HL-60 (cell line): ENCODE measurements around the gene TMEM106C.

Experiments used
- DNase-seq, 2 experiments: peaks; one replicate each; pipeline ENCODE4 v3.0.0-alpha.2; 2010 to 2020; ENCODE audit warnings: low read depth in 1 of 2, low spot score in 1 of 2
- H3K27ac ChIP-seq: fragments of 250-450 bp; sonication (Bioruptor Pico); replicated peaks from 2 replicates; pipeline ENCODE4 v1.5.1; 2020; ENCODE audit warnings: mild to moderate bottlenecking, moderate library complexity
- H3K27me3 ChIP-seq: fragments of 250-450 bp; sonication (Bioruptor Pico); 2 replicates; pipeline ENCODE4 v1.5.1; 2021; ENCODE audit warnings: mild to moderate bottlenecking, moderate library complexity; ENCODE audit not compliant: insufficient read depth, poor library complexity, severe bottlenecking
- H3K4me3 ChIP-seq: replicated peaks from 2 replicates; pipeline ENCODE4 v1.5.1; 2011; ENCODE audit warnings: mild to moderate bottlenecking, control low read depth, low read length; ENCODE audit not compliant: insufficient read depth
- GABPA ChIP-seq: IDR thresholded peaks from 2 replicates; pipeline ENCODE4 v1.6.1; 2012; ENCODE audit warnings: low read depth
- POLR2AphosphoS5 ChIP-seq: IDR thresholded peaks from 2 replicates; pipeline ENCODE4 v1.6.1; 2012; ENCODE audit warnings: low read depth
- SPI1 ChIP-seq: IDR thresholded peaks from 2 replicates; pipeline ENCODE4 v1.6.1; 2012; ENCODE audit warnings: low read depth, mild to moderate bottlenecking, borderline replicate concordance
- TF ChIP-seq, protein P1 (sequence below): IDR thresholded peaks from 2 replicates; pipeline ENCODE4 v1.6.1; 2012; ENCODE audit warnings: low read depth; ENCODE audit not compliant: insufficient replicate concordance
- TF ChIP-seq, protein P2 (sequence below): IDR thresholded peaks from one replicate; pipeline ENCODE4 v1.5.1; 2011; ENCODE audit warnings: low read length, control low read depth, inconsistent platforms; ENCODE audit not compliant: insufficient read depth

TMEM106C gene

DNA sequence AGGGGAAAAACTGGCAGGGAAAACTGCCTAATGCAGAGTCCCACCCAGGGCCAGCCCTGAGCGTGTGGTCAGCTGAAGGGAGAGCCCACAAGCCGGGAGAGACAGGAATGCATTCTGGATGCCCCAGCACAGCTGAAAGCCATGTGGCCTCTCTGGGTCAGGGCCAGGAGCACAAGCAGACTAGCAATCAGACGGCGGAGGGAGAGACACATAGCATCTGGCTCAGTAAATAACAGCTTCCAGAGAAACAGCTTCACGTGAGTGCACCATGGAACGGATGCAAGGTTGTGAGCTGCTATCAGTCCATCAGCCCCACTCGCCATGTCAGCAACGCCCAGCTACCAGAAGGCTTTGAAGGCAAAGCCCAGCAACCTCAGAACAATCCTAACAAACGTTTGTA is 28.2 kb upstream of the TMEM106C start:
- no peak overlapping the region for H3K4me3 ChIP-seq
- TF ChIP-seq, protein P1, sequence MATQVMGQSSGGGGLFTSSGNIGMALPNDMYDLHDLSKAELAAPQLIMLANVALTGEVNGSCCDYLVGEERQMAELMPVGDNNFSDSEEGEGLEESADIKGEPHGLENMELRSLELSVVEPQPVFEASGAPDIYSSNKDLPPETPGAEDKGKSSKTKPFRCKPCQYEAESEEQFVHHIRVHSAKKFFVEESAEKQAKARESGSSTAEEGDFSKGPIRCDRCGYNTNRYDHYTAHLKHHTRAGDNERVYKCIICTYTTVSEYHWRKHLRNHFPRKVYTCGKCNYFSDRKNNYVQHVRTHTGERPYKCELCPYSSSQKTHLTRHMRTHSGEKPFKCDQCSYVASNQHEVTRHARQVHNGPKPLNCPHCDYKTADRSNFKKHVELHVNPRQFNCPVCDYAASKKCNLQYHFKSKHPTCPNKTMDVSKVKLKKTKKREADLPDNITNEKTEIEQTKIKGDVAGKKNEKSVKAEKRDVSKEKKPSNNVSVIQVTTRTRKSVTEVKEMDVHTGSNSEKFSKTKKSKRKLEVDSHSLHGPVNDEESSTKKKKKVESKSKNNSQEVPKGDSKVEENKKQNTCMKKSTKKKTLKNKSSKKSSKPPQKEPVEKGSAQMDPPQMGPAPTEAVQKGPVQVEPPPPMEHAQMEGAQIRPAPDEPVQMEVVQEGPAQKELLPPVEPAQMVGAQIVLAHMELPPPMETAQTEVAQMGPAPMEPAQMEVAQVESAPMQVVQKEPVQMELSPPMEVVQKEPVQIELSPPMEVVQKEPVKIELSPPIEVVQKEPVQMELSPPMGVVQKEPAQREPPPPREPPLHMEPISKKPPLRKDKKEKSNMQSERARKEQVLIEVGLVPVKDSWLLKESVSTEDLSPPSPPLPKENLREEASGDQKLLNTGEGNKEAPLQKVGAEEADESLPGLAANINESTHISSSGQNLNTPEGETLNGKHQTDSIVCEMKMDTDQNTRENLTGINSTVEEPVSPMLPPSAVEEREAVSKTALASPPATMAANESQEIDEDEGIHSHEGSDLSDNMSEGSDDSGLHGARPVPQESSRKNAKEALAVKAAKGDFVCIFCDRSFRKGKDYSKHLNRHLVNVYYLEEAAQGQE: no peak
- TF ChIP-seq, protein P2, sequence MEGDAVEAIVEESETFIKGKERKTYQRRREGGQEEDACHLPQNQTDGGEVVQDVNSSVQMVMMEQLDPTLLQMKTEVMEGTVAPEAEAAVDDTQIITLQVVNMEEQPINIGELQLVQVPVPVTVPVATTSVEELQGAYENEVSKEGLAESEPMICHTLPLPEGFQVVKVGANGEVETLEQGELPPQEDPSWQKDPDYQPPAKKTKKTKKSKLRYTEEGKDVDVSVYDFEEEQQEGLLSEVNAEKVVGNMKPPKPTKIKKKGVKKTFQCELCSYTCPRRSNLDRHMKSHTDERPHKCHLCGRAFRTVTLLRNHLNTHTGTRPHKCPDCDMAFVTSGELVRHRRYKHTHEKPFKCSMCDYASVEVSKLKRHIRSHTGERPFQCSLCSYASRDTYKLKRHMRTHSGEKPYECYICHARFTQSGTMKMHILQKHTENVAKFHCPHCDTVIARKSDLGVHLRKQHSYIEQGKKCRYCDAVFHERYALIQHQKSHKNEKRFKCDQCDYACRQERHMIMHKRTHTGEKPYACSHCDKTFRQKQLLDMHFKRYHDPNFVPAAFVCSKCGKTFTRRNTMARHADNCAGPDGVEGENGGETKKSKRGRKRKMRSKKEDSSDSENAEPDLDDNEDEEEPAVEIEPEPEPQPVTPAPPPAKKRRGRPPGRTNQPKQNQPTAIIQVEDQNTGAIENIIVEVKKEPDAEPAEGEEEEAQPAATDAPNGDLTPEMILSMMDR: no peak
- TF ChIP-seq SPI1 (no peak), POLR2AphosphoS5 (no peak), GABPA (no peak)
- no peak overlapping the region for H3K27ac ChIP-seq
- no peak for DNase-seq
- H3K27me3 ChIP-seq: no peaks in the 10 kb centered on the region

DNA sequence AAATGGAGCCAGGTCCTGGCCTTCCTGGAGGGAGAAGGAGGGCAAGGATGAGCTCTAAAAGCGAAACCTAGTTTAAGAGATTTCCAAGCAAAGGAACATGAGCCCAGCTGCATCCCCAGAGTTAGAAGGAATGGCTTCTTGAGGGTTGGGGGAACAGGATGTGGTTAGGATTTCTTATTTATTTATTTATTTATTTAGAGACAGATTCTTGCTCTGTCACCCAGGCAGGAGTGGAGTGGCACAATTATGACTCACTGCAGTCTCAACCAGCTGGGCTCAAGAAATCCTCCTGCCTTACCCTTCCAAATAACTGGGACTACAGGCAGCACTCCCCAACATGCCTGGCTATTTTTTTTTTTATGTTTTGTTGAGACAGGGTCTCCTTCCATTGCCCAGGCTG is 25.3 kb upstream of the TMEM106C start:
- Histone ChIP-seq H3K4me3 (no peak overlapping the region), H3K27me3 (no peaks in the 10 kb centered on the region), H3K27ac (no peak overlapping the region)
- TF ChIP-seq POLR2AphosphoS5 (no peak), GABPA (no peak), SPI1 (no peak)
- TF ChIP-seq, protein P1: no peak
- TF ChIP-seq, protein P2: no peak
- no peak for DNase-seq

DNA sequence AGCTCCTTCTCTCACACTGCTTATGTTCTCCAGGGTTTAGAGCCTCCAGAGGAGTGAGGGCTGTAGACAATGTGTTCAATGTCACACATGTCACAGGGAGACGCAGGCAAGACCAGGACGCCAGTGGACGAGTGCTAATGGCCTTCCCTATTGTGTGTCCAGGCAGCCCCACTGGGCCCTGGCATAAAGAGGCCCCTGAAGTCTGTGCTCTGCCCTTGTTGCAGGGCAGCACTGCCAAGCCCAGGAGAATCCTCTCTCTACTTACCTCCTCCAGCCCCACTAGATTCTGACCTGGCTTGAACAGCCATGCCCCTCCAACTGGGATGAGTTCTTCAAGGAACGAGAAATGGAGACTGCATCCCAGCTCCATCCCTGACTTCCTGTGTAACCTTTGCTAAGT is 24.8 kb upstream of the TMEM106C start:
- no peak overlapping the region for H3K27ac ChIP-seq

More for the DNA sequence above, 24.8 kb upstream of the TMEM106C start:
- H3K27me3 ChIP-seq: no peaks in the 10 kb centered on the region
- no peak for DNase-seq
- TF ChIP-seq SPI1: no peak
- TF ChIP-seq GABPA: no peak
- TF ChIP-seq, protein P1: no peak
- TF ChIP-seq POLR2AphosphoS5: no peak
- TF ChIP-seq, protein P2: no peak
- no peak overlapping the region for H3K4me3 ChIP-seq
